HG02973 (cell line): Measurements from ENCODE around the gene FAM174C.
"Not testable (repeated sequence)": the region's sequence is repeated elsewhere in the genome, so short reads cannot be mapped to it uniquely, and the experiment has no call there.

ENCODE experiments used
- ATAC-seq: cut with Tn5 transposase; IDR thresholded peaks from one replicate; pipeline ENCODE4 v1.9.1; 2021; ENCODE audit warnings: moderate library complexity; ENCODE audit not compliant: unreplicated experiment

The FAM174C gene

GRCh38 chr19:1296078-1296477 is 20.7 kb downstream of the FAM174C start:
- ATAC-seq: no peak

GRCh38 chr19:1296575-1297271 is 21.4 kb downstream of the FAM174C start:
- no peak for ATAC-seq

GRCh38 chr19:1298235-1298634 is 22.9 kb downstream of the FAM174C start:
- ATAC-seq: no peak

DNA sequence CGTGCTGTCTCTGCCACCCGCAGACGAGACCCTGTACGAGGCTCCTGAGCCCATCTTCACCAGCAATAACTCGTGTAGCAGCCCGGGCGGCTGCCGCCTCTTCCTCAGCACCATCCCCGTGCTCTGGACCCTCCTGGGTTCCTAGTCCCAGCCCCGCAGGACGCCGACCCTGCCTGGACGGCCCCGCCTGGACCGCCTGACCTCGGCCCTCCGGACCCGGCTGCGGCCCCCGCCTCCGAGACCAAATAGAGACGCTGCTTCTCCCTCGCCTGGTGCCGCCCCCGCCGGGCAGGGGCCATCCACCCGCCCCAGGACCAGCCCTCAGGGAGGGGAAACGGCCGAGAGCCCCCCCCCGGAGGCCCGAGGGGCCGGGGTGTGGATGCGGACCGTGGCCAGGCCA is 24.5 kb downstream of the FAM174C start:
- no peak for ATAC-seq

DNA sequence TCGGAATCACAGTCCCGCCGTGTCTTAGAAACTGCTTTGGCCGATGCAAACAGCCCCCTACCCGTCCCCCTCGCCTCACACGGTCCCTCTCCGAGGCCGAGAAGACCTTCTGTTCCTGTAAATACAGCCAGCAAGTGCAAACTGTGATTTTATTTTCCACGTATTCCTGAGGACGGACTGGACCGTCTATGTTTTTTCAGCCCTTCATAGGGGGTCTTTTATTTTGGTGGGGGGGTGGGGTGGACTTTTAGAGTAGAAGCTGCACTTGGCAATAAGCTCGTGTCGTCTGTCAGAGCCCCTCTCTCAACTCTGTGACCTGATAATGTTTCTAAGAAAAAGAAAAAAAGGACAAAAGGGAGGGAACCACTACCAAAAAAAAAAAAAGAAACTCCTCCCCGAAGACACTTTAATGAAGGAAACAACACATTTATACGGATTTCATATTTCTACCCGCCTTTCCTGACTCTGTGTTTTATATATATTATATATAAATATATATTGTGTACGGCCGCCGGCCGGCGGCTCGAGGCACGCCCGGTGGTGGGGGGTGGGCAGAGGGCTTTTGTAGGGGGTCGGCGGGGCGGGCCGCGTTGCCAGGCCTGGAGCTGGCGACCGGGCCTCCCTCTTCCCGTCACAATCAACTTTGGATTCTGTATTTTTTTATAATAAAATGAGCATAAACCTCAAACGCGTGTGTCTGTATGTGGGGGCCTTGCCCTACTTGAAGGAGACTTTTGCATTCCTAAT is 25.6 kb downstream of the FAM174C start:
- ATAC-seq: no peak

DNA sequence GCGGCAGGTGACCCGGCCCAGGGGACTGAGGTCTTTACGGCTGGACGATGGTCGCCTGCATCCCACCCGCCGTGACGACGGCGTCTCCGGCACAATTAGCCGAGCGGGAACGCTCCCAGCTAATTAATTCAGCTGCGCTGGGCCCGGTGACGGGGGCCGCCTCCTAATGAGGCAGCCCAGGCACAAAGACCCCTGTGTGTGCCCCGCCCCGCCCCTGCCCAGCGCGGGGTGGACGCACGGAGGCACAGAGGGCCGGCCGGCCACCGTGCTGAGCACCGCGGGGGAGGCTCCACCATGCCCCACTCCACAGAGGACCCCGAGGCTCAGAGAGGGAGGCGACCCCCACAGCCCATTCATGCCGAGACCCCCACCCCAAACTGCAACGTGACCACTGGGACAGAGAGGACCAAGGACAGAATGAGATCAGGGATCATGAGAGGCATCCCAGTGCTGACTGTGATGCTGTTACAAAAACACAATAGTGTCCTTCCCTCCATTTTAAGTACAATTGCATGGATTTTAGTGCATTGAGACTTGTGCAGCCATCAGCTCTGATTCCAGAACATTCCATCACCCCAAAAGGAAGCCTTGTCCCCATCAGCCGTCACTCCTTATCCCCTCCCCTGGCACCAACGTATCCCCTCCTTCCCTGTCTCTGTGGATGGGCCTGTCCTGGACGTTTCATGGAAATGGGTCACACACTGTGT is 27.4 kb downstream of the FAM174C start:
- no peak for ATAC-seq

GRCh38 chr19:1304197-1304924 is 29.0 kb downstream of the FAM174C start:
- ATAC-seq: no peak

DNA sequence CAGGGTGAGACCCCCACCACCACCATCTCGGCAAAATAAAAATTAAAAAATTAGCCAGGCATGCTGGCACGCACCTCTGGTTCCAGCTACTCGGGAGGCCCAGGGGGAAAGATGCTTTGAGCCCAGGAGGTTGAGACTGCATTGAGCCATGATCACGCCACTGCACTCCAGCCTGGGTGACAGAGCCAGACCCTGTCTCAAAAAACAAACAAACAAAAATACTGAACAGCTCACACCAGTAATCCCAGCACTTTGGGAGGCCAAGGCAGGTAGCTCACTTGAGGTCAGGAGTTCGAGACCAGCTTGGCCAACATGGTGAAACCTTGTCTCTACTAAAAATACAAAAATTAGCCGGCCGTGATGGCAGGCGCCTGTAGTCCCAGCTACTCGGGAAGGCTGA is 30.0 kb downstream of the FAM174C start:
- ATAC-seq: not testable (repeated sequence)

DNA sequence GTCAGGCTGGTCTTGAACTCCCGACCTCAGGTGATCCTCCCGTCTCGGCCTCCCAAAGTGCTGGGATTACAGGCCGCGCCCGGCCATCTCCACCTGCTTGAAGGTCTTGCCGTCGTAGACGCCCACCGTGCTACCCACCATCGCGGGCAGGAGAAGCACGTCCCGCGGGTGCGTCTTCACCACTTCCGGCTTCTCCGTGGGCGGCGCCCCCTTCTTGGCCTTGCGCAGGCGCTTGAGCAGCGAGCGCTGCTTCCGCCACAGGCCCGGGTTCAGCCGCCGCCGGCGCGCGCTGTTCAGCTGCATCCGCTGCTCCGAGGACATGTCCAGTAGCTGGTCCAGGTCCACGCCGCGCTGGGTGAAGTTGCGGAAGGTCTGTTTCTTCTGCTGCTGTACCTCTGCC is 32.0 kb downstream of the FAM174C start:
- no peak for ATAC-seq

- ATAC-seq: no peak
Observed at GRCh38 chr19:1307755-1308303, 32.5 kb downstream of the FAM174C start.

DNA sequence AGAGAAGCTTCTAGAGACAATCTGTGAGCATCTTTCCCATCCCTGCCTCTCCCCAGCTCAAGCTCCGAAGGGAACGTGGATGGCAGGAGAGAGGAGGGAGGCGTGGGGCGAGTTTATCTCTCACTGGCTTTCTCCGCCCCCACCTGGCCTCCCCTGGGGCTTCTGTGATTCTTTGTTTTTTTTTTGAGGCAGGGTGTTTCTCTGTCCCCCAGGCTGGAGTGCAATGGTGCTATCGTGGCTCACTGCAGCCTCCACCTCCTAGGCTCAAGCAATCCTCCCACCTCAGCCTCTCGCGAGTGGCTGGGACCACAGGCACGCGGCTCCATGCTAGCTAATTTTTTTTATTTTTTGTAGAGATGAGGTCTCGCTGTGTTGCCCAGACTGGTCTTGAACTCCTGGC is 33.4 kb downstream of the FAM174C start:
- no peak for ATAC-seq

GRCh38 chr19:1309977-1310852 is 34.9 kb downstream of the FAM174C start:
- ATAC-seq: no peak

GRCh38 chr19:1310853-1311180 is 35.5 kb downstream of the FAM174C start:
- no peak for ATAC-seq

DNA sequence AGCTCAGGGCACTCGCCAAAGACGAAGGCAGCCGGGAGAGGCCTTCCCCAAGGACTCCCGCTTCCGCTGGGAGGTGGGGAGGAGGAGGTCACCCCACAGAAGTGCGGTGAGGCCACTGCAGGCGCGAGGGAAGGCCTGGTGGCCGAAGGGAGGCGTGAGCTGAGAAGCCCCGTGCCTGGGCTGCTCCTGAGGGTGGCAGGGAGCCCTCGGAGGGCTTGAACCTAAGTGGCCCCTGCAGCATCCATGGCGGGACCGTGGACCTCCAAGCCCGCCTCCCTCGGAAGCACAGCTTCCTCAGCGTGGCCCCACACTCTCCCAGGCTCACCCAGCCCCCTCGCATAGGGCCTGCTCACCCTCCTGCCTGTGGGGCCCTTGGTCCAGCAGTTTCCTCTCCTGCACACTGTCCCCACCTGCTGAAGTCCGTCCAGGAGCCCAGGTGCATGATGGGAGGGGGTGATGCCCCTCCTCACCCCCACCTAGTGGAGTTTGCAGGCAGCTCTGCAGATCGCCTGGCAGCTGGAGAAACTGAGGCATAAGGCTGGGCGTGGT is 36.3 kb downstream of the FAM174C start:
- ATAC-seq: no peak

GRCh38 chr19:1312767-1313694 is 37.7 kb downstream of the FAM174C start:
- ATAC-seq: no peak

GRCh38 chr19:1313695-1314613 is 38.6 kb downstream of the FAM174C start:
- no peak for ATAC-seq

DNA sequence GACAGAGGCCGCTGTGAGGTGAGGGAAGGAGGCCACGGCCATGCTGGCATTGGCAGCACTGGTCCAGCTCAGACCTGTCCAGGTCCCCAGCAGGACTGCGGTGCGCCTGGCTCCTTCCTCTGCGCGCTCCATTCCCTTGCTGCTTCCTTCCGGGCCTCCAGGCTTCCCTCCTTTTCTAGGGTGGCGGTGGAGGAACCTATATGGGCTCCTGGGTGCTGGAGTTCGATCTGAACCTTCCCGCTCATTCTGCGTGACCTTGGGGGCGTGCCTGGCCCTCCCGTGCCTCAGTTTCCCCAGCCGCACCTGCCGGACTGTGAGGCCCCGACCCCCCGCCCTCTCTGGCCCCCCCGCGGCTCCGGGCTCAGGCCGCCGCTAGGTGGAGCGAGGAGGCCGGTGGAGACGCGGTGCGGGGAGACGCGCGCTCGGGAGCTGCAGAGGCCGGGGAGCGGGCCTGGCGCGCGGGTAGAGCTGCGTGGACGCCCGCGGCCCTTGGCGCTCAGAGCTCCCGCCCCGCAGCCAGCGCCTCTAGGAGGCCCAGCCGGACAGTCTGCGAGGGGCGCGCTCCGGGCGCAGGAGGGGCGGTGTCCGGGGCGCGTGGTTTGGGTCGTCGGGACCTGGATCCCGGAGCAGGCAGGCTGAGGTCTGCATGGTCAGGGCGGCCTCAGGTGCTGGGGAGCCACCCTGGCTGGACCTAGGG is 40.3 kb downstream of the FAM174C start:
- ATAC-seq: no peak
